NCI-H345 (cell line): ENCODE data around the gene SGTB.
"Not testable (repeated sequence)": the region's sequence is repeated elsewhere in the genome, so short reads cannot be mapped to it uniquely, and the experiment has no call there.

Source experiments
- DNase-seq: peaks from one replicate; lab custom pipeline; 2025; lab: John Stamatoyannopoulos, UW

The SGTB gene

DNA sequence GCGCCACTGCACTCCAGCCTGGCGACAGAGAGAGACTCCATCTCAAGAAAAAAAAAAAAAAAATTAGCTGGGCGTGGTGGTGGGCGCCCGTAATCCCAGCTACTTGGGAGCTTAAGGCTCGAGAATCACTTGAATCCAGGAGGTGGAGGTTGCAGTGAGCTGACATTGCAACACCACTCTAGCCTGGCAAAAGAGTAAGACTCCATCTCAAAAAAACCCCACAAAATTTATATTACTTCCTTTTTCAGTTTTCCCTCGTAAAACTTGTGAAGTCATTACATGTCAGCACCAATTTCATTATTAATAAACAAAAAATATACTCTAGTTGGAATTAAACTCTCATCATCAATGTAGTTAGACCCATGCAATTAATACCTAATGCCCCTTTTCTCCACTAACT, 53.2 kb downstream of the SGTB start:
- no peak for DNase-seq

DNA sequence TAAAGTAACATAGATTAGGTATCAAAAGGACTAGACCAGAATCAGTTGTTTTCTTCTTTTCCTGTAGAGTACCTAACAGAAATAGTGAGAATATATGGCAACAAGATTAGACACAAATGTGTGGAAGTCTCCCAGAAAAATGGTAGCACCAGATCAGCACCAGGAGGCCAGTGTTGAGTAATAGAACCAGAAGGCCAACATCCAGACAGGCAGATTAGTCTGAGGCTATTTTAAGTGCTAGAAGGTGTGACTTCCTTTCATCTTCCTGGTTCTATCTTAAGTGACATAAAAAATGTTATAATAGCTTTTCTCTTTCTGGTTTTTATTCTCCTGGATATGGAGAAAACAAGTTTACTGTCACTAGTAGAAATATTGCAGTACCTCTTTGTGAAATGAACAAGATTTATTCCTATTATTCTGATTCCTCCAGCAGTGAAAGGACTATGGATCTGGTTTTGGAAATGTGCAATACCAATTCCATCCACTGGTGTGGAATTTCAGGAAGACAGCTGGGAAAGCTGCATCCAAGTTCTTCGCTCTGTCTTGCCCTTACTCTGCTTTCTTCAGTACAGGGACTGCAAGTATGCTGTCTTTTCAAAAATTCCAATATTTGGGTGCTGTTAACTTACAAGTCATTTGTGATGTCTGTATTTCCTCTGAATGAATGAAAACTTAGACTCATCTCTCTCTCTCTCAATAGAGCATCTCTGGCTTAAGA, 57.9 kb downstream of the SGTB start:
- no peak for DNase-seq

DNA sequence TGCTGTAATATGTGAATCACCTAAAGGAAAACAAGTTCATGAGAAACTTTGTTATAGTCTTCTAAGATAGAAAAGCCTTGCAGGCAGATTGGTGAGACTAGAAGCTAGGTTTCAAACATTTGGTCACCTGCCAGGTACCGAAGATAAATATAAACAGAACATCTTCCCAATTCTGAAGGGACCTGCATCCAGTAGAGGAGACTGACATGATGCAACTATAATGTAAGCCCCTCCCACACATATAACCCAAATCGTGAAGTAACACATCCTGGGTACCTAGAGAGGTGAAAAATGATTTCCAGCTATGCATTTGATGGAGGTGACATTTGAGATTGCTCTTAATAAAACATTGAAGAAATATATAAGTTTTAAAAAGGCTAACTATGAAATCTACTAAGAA, 67.2 kb downstream of the SGTB start:
- no peak for DNase-seq

DNA sequence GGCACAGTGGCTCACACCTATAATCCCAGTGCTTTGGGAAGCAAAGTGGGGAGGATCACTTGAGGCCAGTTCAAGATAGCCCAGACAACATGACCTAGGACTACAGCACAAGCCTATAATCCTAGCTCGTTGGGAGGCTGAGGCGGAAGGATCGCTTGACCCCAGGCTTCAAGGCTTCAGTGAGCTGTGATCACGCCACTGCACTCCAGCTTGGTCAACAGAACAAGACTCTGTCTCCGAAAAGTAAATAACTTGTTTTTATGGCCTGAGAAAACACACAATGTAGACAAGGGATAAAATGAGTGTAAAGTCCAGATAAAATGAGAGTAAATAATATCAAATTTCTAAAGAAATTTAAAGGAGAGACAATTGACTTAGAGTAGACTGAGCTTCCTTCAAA, 70.8 kb downstream of the SGTB start:
- no peak for DNase-seq

DNA sequence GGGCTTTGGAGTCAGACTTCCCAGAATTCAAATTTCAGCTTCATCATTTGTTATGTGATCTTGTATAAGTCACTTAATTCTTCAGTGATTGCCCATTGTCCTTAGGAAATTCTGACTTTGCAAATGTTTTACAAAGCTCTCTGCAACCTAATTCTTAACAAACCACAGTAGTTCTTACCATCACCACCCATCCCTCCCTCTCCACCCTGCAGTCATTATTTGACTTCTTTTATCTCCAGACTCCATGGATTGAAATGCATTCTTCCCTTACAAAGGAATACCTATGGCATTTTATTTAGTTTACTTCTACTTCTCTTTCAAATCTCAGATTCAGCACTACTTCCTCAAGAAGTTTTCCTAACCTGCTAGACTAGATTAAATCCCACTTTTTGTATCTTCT, 74.0 kb downstream of the SGTB start:
- DNase-seq: no peak

DNA sequence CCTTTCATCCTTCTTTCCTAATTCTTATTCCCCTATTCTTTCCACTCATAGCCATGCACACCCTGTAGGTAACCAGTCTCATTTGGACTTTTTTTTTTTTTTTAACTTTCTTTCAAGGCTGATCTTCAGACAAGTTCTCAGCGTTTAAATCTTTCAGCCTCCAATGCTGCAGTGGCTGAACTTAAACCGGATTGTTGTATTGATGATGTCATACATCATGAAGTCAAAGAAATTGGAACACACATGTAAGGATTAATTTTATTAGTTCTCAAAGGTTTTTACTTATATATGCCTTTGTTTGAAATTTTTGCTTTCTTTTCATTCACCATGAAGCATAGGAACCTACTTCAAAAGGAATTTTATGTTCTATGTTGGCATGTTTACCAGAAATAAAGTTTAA, 75.0 kb downstream of the SGTB start:
- DNase-seq: no peak

DNA sequence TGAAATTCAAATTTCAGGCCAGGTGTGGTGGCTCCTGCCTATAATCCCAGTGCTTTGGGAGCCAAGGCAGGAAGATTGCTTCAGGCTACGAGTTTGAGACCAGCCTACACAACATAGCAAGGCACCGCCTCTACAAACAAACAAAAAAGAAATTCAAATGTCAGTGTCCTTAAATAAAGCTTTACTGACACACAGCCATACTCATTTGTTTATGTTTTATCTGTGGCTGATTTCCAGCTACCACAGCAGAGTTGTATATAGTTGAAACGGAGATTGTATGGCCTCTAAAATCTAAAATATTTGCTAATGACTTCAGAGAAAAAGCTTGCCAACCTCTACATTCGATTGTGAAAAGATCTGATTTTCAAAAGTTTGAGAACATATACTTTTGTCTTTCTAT, 81.7 kb downstream of the SGTB start:
- no peak for DNase-seq

DNA sequence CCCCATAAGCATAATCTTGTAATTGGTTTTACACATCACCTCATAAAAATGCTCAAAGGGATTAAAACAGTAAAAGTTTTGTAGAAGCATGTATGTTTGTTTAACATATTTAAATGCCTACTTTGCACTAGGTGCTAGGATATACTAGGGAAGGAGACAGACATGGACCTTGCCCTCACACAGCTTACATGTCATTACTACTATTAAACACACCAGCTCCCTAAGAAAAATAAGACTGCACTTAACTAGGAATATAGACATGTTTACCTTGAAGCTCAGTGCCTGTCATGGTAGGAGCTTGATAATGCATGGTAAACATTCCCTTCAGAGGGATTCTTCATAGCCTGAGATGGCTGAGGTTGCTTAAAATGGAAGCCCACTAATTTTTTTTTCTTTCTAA, 90.9 kb downstream of the SGTB start:
- DNase-seq: no peak

DNA sequence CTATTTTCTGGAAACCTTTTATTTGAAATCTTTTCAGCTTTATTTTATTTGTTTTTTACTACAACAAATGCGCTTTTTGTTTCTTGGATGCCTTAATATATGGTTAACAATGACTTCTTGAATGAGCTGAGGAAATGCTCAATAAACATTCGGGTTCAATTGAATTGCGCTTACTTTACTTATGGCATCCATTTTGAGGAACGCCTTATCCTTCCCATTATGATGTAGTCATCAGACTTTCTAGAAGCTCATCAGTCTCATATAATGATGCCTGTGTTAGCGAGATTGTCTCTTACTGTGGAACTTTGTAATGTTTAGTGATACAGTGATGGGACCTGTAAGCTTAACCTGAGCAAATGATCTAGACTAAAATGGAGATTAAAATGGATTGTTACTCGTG, 96.2 kb downstream of the SGTB start:
- no peak for DNase-seq

DNA sequence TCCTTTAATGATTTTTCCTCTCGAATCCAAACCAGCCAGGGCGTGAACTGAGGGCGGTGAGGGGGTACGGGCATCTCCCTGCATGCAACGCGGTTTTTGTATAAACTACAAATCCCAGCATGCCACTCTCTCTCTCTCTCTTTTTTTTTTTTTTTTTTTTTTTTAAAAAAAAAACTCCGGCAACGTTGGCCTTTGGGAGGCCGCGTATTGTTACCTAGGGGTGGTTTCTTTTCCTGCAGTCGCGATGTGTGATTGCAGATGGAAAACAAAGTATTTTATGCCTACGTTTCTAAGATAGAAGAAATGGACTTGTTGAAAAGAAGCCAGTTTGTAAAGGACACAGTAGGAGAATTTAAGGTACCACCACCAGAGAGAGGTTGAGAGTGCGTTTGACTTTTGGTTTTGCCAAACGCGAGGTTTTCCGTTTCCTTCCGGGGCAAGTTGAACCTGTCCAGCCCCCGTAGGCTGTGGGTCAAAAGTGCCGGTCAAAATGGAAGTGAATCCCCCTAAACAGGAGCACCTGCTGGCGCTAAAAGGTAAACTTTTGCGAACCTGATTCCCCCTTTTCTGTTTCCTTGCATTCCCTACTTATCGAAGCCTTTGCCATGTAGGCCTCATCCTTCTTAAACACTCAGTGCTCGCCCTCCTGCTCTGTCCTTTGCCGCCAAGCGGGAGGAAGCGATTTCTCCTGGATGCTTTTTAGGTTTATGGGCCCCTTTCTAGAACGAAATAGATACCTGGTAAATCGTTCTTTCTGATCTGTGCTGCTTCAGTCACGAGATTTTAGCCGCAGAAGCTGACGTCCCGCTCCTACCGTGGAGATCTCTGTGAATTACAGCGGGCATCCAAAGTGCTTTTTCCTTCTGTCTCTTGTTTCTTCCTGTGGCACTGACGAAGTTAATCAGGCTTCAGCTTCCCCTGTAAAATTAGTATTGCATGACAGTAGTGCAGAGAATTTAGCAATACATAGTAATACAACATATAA, 97.0 kb downstream of the SGTB start, which contains the start of the genes SHLD3 and TRAPPC13:
TSS of gene SHLD3 (plus strand) at position 457 of the 985 bp plus-strand sequence. CDS start 4,561 bp downstream, outside the sequence.
TSS of gene TRAPPC13 (plus strand) at position 457 of the 985 bp plus-strand sequence. CDS start at position 491, 34 bp downstream.
- DNase-seq: peak; percentile 86

DNA sequence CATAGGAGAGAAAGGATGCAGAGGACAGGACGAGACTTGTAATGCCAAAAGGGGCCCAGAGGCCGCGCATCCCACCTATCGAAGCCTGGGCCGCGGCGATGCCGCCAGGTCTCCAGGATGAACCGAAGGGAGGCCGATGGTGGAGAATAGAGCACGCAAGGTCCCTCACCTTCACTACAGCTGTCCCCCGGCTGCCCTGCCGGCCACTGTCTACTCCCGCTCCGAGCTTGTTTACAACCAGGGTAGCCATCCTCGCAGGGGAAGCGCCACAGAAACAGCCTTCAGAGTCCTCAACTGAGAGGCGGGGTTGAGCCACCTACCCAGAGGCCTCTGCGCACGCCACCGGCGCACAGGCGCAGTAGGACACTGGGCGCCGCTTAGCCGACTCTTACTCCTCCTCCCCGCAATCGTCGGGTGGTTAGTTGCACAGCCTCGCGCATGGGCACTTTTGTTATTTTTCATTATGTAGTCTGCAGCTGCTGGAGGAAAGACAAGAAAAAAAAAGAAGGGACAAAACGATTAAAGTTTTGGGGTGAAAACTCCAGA, 97.8 kb downstream of the SGTB start, which contains the start of gene TRIM23:
TSS of gene TRIM23 (minus strand) at position 309 of the 546 bp plus-strand sequence. CDS start at position 250, 59 bp downstream.
- DNase-seq: peak; percentile 90

DNA sequence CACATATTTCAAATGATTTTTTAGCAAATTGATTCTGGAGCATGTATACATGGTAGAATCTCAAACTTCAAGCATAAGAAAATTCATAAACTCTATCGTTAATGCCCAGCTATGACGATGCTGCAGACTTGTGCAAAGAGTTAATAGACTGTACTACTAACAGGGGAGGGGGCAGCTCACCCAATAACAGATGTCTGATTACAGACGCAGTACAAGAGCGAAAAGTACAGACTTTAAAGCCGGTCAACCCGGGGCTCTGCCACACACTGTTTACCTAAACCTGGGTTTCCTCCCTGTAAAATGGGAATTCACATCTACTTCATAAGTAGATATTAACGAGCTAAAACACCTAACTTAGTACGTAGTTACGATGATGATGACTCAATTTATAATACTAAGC, 98.4 kb downstream of the SGTB start:
- no peak for DNase-seq

DNA sequence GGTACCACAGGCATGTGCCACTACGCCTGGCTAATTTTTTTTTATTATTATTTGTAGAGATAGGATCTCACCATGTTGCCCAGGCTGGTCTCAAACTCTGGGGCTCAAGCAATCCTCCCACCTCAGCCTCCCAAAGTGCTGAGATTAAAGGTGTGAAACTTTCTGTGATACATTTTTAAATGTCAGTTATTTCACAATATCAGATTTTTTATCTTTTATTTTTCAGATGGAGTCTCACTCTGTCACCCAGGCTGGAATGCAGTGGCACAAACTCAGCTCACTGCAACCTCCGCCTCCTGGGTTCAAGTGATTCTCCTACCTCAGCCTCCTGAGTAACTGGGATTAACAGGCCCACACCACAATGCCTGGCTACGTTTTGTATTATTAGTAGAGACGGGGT, 99.9 kb downstream of the SGTB start:
- not testable (repeated sequence) for DNase-seq

DNA sequence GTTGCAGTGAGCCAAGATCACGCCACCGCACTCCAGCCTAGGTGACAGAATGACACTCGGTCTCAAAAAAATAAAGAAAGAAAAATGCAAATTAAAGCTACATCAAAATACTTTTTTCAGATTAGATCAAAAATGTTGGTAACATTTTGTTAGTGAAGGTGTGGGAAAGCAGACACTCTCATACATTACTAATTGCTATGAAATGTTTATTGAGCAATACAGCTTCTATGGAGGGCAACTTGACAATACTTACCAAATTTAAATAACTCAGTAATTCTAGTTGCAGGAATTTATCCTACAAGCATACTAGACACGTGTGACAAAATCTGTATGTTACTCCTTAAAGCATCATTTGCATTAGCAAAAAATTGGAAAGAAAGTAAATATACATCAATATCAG, 101.9 kb downstream of the SGTB start:
- no peak for DNase-seq
